ENCODE results near the gene HECW1.

- no peak for TF ChIP-seq CREM (IDR thresholded peaks at IDR 0.05)
- no peak for TF ChIP-seq CREM (CRISPR knock-in tag; IDR thresholded peaks at IDR 0.05)
- no peak for TF ChIP-seq ZNF354B (CRISPR knock-in tag; IDR thresholded peaks at IDR 0.05)
- TF ChIP-seq SRF (IDR thresholded peaks at IDR 0.05; ENCODE audit: low read depth, low read length), result no peak
- no peak for TF ChIP-seq ATF6 (CRISPR knock-in tag; conservative IDR thresholded peaks at IDR 0.05)
These were observed 22.7 kb downstream of the HECW1 start for GRCh38 chr7:43135129-43135528.

All from HepG2 (cell line).